Medulla oblongata (tissue), 1 donor: Measurements from ENCODE around the gene TMEM204.

ENCODE experiments used
- DNase-seq: peaks from one replicate; pipeline ENCODE4 v3.0.0-alpha.2; 2015; ENCODE audit errors: extremely low spot score

Gene TMEM204

GRCh38 chr16:1533443-1533951 lies at the start of gene TMEM204:
TSS of gene TMEM204 (plus strand) at chr16:1533666. CDS start at chr16:1534276, 610 bp downstream.
- no peak for DNase-seq

- DNase-seq = no peak
Measured at GRCh38 chr16:1485847-1486496, 47.5 kb upstream of the TMEM204 start.

DNA sequence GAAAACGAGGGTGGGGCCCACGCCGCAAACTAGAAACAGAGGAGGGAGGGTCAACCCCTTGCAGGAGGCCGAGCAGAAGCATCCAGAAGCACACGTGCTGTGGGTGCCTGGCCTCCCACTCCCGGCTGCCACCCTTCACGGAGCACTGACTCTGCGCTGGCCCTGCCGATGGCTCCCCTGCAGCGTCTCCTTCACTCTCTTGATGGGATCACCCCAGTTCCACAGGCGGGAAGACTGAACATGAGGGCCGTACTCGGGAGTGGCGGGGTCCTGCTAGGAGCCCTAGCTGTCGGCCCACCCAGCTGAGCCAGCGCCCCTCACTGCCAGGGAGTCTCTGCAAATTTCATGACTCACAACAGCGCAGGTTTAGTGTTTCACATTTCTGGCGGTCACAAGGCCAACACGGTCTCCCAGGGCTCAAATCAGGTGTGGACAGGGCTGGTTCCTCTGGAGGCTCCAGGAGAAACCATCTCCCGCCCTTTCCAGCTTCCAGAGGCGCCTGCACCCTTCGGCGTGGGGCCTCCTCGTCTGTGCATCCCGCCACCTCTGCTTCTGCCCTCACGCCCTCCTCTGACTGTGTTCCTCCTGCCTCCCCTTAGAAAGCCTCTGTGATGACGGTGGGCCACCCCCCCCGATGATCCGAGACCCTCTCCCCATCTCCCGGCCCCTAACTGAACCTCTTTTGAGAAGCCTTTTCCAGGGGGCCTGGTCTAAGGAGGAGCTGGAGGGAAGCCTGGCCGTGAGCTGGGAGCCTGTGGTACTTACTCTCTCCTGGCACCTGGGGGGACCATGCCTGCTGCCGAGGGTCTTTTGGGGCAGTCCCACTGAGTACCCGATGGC lies 46.7 kb upstream of the TMEM204 start:
- DNase-seq = no peak

DNA sequence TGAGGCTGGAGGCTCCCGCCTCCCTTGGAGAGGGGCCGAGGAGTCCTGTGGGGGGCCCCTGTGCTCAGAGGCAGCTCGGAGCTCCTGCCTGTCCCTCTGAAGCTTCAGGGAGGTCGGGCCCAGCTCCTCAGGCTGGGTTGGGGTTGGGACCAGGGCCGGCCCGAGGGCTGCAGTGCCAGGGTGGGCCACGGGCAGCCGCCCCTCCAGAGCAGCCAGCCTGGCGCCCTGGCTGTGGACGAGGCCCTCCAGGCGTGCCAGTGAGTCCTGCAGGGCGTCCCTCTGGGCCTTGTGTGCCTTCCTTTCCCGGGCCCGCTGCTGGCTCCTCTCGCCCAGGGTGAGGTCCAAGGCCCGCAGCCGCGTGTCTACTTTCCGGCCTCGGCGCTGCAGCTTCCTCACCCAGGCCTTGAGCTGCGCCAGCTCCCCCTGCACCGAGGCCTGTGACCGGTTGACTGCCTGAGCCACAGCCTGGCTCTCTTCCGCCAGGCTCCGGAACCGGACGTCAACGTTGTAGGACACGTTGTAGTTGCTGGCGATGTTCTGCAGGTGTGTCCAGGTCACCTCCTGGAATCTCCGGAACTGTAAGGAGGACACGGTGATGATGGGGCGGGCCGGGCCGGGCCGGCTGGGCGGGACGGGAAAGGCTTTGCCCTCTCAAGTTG lies 45.9 kb upstream of the TMEM204 start:
- DNase-seq = no peak

- no peak for DNase-seq
Measured at GRCh38 chr16:1488054-1488601, 45.3 kb upstream of the TMEM204 start.

GRCh38 chr16:1488619-1489018 lies 44.8 kb upstream of the TMEM204 start, which contains the start of gene PTX4:
TSS of gene PTX4 (minus strand) at chr16:1488944. CDS start at chr16:1488909, 35 bp downstream.
- DNase-seq = no peak

DNA sequence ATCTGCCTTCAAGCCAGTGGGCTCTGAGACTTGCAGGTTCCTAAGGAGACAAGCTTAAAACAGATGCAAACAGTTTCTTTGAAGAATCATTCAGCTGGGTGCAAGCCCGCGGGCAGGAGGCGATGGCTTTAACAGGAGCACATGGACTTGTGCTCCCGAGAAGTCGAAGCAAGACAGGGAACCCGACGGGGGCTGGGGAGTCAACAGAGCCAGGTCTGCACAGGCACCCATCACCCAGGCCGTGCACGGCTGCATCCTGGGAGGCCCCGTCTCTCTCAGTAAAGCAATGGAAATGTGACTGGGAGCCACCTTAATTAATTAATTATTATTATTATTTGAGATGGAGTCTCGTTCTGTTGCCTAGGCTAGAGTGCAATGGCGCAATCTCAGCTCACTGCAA lies 44.4 kb upstream of the TMEM204 start:
- DNase-seq = no peak

DNA sequence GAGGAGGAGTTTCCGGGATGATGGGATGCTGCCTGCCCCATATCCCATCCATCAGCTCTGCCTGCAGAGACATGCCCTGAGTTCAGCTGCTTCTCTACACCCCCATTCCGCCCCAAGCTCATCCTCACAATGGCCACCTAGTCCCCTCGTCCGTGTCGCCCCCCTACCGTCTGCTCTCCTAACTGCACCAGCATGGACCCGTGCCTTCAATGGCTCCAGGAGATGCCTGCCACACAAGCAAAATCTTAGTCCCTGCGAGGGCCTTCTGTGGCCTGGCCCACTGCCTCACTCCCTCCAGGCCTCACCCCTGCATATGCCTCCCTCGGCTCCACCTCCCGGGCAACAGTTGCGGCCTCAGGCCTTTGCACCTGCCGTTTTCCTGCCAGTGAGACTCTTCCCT lies 42.1 kb upstream of the TMEM204 start:
- DNase-seq = no peak

GRCh38 chr16:1492082-1492922 lies 41.2 kb upstream of the TMEM204 start:
- DNase-seq = no peak

DNA sequence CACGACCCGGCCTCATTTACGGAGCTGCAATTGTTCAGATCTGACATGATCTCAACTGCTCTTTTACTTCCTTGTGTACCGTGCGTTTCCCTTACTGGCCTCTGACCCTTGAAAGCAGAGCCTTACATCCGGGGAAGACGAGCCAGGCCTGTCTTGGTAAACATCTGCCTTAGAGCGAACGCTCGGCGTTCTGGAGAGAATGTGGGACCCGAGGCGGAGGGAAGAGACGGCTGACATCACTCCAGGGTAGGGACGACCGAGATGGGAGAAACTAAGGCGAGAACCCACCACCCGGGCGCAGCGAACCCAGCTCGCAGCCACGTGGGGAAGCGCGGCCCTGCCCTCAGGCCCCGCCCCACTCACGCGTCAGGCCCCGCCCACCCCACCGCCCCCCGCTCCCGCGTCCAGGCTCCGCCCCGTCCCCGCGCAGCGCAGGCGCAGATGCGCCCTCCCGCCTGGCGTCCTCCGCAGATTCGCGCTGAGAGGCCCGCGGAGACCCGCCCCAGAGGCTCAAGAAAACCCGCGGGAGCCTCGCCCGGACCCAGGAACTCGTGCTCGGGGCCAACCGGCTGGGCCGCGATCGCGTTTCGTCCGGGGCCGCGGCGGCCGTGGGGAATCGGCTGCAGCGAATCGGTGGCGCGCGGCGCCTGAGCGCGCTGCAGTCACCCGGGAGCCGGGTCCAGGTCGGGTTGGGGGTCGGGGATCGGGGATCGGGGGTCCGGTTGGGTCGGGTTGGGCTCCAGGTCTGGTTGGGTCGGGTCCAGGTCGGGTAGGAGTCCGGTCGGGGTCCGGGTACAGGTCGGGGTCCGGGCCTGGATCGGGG lies 40.3 kb upstream of the TMEM204 start, which contains the start of gene TELO2:
TSS of gene TELO2 (plus strand) at position 438 of the 823 bp plus-strand sequence. CDS start 922 bp downstream, outside the sequence.
- peak; percentile 78 for DNase-seq

- DNase-seq = no peak
Measured at GRCh38 chr16:1493746-1494094, 39.7 kb upstream of the TMEM204 start.

DNA sequence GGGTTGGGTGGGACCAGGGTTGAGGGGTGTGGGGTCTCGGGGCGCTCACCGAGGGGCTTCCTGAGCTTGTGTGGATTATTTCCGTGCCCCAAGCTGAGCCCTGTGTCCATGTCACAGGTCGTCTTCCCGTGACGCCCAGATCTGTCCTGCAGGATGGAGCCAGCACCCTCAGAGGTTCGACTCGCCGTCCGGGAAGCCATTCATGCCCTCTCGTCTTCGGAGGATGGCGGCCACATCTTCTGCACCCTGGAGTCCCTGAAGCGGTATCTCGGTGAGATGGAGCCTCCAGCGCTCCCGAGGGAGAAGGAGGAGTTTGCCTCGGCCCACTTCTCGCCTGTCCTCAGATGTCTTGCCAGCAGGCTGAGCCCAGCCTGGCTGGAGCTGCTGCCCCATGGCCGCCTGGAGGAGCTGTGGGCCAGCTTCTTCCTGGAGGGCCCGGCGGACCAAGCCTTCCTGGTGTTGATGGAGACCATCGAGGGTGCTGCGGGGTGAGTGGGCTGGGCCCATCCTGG lies 39.3 kb upstream of the TMEM204 start:
- no peak for DNase-seq

DNA sequence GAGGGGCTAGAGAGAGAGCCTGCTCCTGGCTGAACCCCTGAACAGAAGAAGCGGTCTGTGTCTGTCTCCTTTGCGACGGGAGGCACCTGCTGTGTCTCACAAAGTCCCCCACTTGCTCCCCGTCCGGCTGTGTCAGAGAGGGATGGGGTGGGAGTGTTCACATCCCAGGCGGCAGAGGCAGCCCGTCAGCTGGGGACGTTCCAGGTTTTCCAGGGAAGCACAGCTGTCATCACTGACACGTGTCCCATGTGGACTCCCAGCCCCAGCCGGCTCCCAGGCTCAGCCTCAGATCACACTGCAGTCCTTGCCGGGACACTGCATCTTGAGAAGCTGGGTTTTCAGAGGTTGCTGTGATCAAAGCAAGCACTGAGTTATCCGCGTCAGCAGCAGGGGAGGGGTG lies 38.8 kb upstream of the TMEM204 start:
- no peak for DNase-seq

DNA sequence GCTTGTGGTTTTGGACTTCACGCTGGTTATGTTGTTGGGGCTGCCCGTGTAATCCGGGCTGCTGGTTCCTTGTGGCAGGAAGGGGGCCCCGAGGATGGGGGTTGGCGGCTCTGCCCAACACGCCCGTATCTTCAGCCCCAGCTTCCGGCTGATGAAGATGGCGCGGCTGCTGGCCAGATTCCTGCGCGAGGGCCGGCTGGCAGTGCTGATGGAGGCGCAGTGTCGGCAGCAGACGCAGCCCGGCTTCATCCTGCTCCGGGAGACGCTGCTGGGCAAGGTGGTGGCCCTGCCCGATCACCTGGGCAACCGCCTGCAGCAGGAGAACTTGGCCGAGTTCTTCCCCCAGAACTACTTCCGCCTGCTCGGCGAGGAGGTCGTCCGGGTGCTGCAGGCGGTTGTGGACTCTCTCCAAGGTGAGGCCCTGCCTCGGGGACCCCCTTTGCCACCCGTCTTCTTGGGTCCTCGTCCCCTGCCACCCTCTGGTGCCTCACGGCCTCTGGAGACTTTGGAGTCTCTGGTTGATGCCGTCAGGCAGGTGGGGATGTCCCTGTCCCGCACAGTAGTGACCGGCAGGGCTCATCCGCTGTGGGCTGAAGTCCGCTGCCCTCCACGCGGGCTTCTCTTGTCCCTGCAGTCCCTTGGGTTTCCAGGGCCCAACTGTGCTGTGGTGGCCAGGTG lies 38.1 kb upstream of the TMEM204 start:
- DNase-seq = no peak

GRCh38 chr16:1495889-1496262 lies 37.6 kb upstream of the TMEM204 start:
- no peak for DNase-seq

GRCh38 chr16:1496464-1496863 lies 37.0 kb upstream of the TMEM204 start:
- no peak for DNase-seq

- DNase-seq = no peak
Measured at GRCh38 chr16:1497014-1497598, 36.4 kb upstream of the TMEM204 start.

DNA sequence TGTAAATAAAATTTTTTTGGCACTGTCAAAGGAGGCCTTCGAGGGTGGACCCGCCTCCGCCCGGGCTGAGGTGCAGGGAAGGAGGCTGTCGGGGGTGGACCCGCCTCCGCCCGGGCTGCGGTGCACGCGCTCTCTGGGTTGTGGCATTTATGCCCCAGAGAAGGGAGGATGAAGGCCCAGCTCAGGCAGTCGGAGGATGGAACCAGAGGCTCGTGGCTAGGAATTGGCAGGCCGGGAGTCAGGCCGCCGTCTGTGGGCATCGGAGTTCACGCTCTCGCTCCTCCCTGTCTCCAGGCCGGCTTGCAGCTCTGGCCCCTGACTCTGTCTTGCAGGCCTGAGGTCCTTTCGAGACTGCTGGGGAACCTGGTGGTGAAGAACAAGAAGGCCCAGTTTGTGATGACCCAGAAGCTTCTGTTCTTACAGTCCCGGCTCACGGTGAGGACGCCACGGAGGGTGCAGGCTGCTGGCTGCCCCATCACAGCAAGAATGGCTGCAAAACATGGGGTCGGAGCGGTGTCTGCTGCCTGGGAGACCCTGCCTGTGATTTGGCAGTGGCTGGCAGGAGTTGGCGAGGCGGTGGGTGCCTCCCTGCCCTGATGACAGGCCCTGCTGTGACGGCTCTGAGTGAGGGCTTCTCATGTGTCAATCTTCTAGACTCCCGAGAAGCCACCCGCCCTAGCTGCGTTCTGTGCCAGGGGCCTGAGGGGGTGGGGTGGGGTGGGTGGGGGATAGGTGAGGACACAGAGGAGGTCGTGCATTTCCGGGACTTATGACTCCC lies 34.4 kb upstream of the TMEM204 start:
- no peak for DNase-seq
